ENCODE data around the gene FLOT1. TPM values are rescaled to one million over a fixed set of nuclear protein-coding genes. Genes with fewer than 3 reads are reported as not detected.

The FLOT1 gene
- total and polyA plus RNA-seq, 2 of the 13 experiments (the other 11 are each of a cell fraction or from before 2014, with no cell fraction given), result 82.3 to 130 TPM

DNA sequence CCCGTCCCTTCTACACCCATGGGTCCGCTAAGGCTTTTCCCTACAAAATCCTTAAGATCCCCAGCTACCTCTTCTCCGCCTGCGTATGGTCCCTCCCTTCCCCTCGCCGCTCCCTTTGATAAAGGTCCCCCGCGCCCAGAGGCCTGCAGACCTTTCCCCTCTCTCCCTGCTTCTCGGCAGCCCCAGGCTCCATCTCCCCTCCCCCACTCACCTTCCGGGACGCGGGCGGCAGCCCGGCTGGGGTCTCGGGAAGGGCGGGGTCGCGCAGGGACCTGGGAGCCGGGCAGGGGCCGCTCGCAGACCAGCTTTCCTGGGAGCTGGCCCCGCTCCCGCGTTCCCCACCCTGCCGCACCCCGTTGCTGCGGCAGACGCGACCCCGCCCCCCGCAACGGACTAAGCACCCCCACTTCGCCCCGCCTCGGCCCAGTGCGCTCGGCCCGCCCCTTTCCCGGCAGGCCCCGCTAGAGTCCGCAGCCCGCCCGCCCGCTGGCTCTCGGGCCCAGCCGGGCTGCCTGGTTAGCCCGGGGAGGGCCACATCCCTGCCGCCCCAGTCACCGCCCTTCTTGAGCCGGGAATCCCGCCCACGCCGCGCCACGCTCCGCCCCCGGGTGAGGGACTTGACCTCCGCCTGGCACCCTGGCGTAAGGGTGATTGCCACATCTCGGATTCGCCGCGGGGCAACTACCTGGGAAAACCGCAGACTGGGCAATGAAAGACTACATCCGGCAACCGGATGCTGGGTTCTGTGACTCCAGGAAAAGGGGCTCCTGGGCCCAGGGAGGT is at the start of gene FLOT1 (continued):
- TF ChIP-seq ZNF790 (CRISPR knock-in tag; IDR thresholded peaks at IDR 0.05; ENCODE audit: borderline replicate concordance) (peak; percentile 86; the same call in 1 of the 2 replicates), PAX8 (CRISPR knock-in tag; IDR thresholded peaks at IDR 0.05; ENCODE audit: borderline replicate concordance) (no peak; the same call in 1 of the 2 replicates), ADNP (CRISPR knock-in tag; IDR thresholded peaks at IDR 0.05) (no peak), DNMT3B (CRISPR knock-in tag; conservative IDR thresholded peaks at IDR 0.05) (no peak; the same call in 1 of the 2 replicates), PHF20 (CRISPR knock-in tag; IDR thresholded peaks at IDR 0.05) (peak; percentile 15; the same call in 1 of the 2 replicates), ATF7-NPFF (CRISPR knock-in tag; IDR thresholded peaks at IDR 0.05; ENCODE audit: low read depth) (peak; percentile 89; the same call in 1 of the 2 replicates), TAF1 (CRISPR knock-in tag; IDR thresholded peaks at IDR 0.05) (peak; percentile 63), TBL1XR1 (IDR thresholded peaks at IDR 0.05; ENCODE audit: borderline replicate concordance, low read length, partially characterized antibody) (peak; percentile 90), ZNF224 (CRISPR knock-in tag; IDR thresholded peaks at IDR 0.05) (peak; percentile 91), ZNF766 (CRISPR knock-in tag; IDR thresholded peaks at IDR 0.05; ENCODE audit: borderline replicate concordance) (0 out of 2 replicates have a peak, but pooled peaks have one; percentile 45), SRF (IDR thresholded peaks at IDR 0.05; ENCODE audit: low read depth, low read length) (no peak), ZKSCAN5 (CRISPR knock-in tag; IDR thresholded peaks at IDR 0.05) (no peak), MAFF (IDR thresholded peaks at IDR 0.05; ENCODE audit: low read depth, low read length) (peak; percentile 37; the same call in 1 of the 2 replicates), ZNF530 (CRISPR knock-in tag; IDR thresholded peaks at IDR 0.05; ENCODE audit: low read depth) (no peak), ZFYVE20 (CRISPR knock-in tag; IDR thresholded peaks at IDR 0.05; ENCODE audit: borderline replicate concordance, low read depth) (0 out of 2 replicates have a peak, but pooled peaks have one; percentile 21)
- TF ChIP-seq, protein P1, sequence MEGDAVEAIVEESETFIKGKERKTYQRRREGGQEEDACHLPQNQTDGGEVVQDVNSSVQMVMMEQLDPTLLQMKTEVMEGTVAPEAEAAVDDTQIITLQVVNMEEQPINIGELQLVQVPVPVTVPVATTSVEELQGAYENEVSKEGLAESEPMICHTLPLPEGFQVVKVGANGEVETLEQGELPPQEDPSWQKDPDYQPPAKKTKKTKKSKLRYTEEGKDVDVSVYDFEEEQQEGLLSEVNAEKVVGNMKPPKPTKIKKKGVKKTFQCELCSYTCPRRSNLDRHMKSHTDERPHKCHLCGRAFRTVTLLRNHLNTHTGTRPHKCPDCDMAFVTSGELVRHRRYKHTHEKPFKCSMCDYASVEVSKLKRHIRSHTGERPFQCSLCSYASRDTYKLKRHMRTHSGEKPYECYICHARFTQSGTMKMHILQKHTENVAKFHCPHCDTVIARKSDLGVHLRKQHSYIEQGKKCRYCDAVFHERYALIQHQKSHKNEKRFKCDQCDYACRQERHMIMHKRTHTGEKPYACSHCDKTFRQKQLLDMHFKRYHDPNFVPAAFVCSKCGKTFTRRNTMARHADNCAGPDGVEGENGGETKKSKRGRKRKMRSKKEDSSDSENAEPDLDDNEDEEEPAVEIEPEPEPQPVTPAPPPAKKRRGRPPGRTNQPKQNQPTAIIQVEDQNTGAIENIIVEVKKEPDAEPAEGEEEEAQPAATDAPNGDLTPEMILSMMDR (CRISPR knock-in tag; IDR thresholded peaks at IDR 0.05), result peak; percentile 38
- TF ChIP-seq, protein P2, sequence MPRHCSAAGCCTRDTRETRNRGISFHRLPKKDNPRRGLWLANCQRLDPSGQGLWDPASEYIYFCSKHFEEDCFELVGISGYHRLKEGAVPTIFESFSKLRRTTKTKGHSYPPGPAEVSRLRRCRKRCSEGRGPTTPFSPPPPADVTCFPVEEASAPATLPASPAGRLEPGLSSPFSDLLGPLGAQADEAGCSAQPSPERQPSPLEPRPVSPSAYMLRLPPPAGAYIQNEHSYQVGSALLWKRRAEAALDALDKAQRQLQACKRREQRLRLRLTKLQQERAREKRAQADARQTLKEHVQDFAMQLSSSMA (CRISPR knock-in tag; IDR thresholded peaks at IDR 0.05), result peak; percentile 94
- TF ChIP-seq, protein P3, sequence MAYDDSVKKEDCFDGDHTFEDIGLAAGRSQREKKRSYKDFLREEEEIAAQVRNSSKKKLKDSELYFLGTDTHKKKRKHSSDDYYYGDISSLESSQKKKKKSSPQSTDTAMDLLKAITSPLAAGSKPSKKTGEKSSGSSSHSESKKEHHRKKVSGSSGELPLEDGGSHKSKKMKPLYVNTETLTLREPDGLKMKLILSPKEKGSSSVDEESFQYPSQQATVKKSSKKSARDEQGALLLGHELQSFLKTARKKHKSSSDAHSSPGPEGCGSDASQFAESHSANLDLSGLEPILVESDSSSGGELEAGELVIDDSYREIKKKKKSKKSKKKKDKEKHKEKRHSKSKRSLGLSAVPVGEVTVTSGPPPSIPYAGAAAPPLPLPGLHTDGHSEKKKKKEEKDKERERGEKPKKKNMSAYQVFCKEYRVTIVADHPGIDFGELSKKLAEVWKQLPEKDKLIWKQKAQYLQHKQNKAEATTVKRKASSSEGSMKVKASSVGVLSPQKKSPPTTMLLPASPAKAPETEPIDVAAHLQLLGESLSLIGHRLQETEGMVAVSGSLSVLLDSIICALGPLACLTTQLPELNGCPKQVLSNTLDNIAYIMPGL (CRISPR knock-in tag; IDR thresholded peaks at IDR 0.05; ENCODE audit: borderline replicate concordance in 1 of 2, low read depth in 1 of 2), result peak; percentile 76 to 91
